Endothelial cell of umbilical vein (primary cell): Measurements from ENCODE around the gene NBPF11.
"Not testable (repeated sequence)": the region's sequence is repeated elsewhere in the genome, so short reads cannot be mapped to it uniquely, and the experiment has no call there.

ENCODE experiments used
- CTCF ChIP-seq, 2 donors: IDR thresholded peaks; 1 replicate in 1 of 2; 2 replicates in 1 of 2; pipeline ENCODE4 v1.5.1; 2011; ENCODE audit warnings: low read length in 2 of 2, mild to moderate bottlenecking in 2 of 2, moderate library complexity in 2 of 2, control low read depth in 1 of 2, inconsistent platforms in 1 of 2, low read depth in 1 of 2; ENCODE audit not compliant: insufficient read depth in 1 of 2; ENCODE audit errors: extremely low read depth in 1 of 2
- EZH2 ChIP-seq: IDR thresholded peaks from 2 replicates; pipeline ENCODE4 v1.6.1; 2012; ENCODE audit warnings: borderline replicate concordance, low read depth, mild to moderate bottlenecking, moderate library complexity, low read length, inconsistent platforms; ENCODE audit not compliant: severe bottlenecking
- FOS ChIP-seq: IDR thresholded peaks from 2 replicates; pipeline ENCODE4 v1.6.1; 2011; ENCODE audit warnings: mild to moderate bottlenecking, low read length, moderate library complexity, borderline replicate concordance; ENCODE audit not compliant: insufficient read depth
- MAX ChIP-seq: IDR thresholded peaks from 2 replicates; pipeline ENCODE4 v1.6.1; 2011; ENCODE audit not compliant: insufficient read depth, insufficient read length
- POLR2A ChIP-seq: IDR thresholded peaks from 2 replicates; pipeline ENCODE4 v1.6.1; 2012; ENCODE audit warnings: low read depth, mild to moderate bottlenecking, control low read depth, low read length
- POLR2AphosphoS5 ChIP-seq: IDR thresholded peaks from 2 replicates; pipeline ENCODE4 v1.6.1; 2012; ENCODE audit warnings: low read depth, mild to moderate bottlenecking, control low read depth, low read length, moderate library complexity; ENCODE audit not compliant: insufficient read depth

GRCh38 chr1:148188768-148189167 is 36.7 kb upstream of the NBPF11 start:
- TF ChIP-seq POLR2AphosphoS5; CTCF (IDR thresholded peaks at IDR 0.05; ENCODE audit: extremely low read depth in 1 of 2, insufficient read depth in 1 of 2, low read depth in 1 of 2, low read length in 2 of 2); POLR2A; FOS; EZH2; MAX: not testable (repeated sequence)
